Measurements from ENCODE around the gene DUS1L.

DUS1L gene

GRCh38 chr17:82076018-82076784 is 10.6 kb upstream of the DUS1L start:
- no peak for DNase-seq

- DNase-seq: no peak
These were observed 7.8 kb upstream of the DUS1L start for GRCh38 chr17:82073446-82073845.

- no peak for DNase-seq
These were observed 7.2 kb upstream of the DUS1L start for GRCh38 chr17:82072827-82073226.

GRCh38 chr17:82070611-82071010 is 5.0 kb upstream of the DUS1L start:
- no peak for DNase-seq

GRCh38 chr17:82065193-82065637 is 389 bp downstream of the DUS1L start:
- peak in 1 of 14 donors; percentile 36 for DNase-seq

- DNase-seq: no peak
These were observed 991 bp downstream of the DUS1L start for GRCh38 chr17:82064433-82065192.

GRCh38 chr17:82063424-82064415 is 1.9 kb downstream of the DUS1L start:
- no peak for DNase-seq

- DNase-seq: no peak
These were observed 2.6 kb downstream of the DUS1L start for GRCh38 chr17:82062984-82063368.

GRCh38 chr17:82062076-82062983 is 3.3 kb downstream of the DUS1L start:
- DNase-seq: no peak

- DNase-seq: no peak
These were observed 4.3 kb downstream of the DUS1L start for GRCh38 chr17:82061047-82061925.

GRCh38 chr17:82060614-82061013 is 5.0 kb downstream of the DUS1L start:
- DNase-seq: no peak

GRCh38 chr17:82060001-82060380 is 5.6 kb downstream of the DUS1L start:
- DNase-seq: no peak

GRCh38 chr17:82059272-82060000 is 6.2 kb downstream of the DUS1L start:
- DNase-seq: no peak

- no peak for DNase-seq
These were observed 6.8 kb downstream of the DUS1L start for GRCh38 chr17:82058855-82059249.

GRCh38 chr17:82058230-82058854 is 7.3 kb downstream of the DUS1L start:
- no peak for DNase-seq

- no peak for DNase-seq
These were observed 8.6 kb downstream of the DUS1L start for GRCh38 chr17:82056729-82057621.

- no peak for DNase-seq
These were observed 9.5 kb downstream of the DUS1L start for GRCh38 chr17:82055965-82056728.
